A549 (cell line): ENCODE measurements around the gene ZRANB3. TPM values are rescaled to one million over a fixed set of nuclear protein-coding genes. Genes with fewer than 3 reads are reported as not detected.

ENCODE experiments used
- ATAC-seq, 2 experiments: fragments of 200-7000 bp in 1 of 2; fragments of >200 bp in 1 of 2; cut with Nextera tagmentation in 1 of 2; cut with Tn5 transposase in 1 of 2; 3 replicates each; pipeline versions ENCODE4 v1.8.0 to v1.9.1; 2018 to 2020; ENCODE audit warnings: mild to moderate bottlenecking in 1 of 2, moderate library complexity in 1 of 2
- CTCF ChIA-PET: fragments of 300-600 bp; sonication (Branson Sonifier 250); formaldehyde crosslinking; extraction: SDS; loops from one replicate; lab custom pipeline; 2021; ENCODE audit warnings: antibody characterized with exemption, inconsistent platforms; lab: Yijun Ruan, JAX
- POLR2A ChIA-PET: fragments of 350-600 bp; formaldehyde crosslinking; extraction: SDS; loops from one replicate; lab custom pipeline; 2021; ENCODE audit warnings: antibody characterized with exemption, inconsistent platforms; lab: Yijun Ruan, JAX
- DNase-seq, 2 experiments: peaks; one replicate each; pipeline versions ENCODE4 v3.0.0 to v3.0.0-alpha.2; 2011 to 2016; ENCODE audit warnings: low read depth in 1 of 2, low spot score in 1 of 2
- FAIRE-seq: peaks from 2 replicates; lab custom pipeline; 2011; peaks lifted over from hg19 to GRCh38; lab: Jason Lieb, UNC
- H3K27ac ChIP-seq, 2 experiments: fragments of >200 bp; sonication (Bioruptor Twin); formaldehyde crosslinking; 3 replicates each; pipeline ENCODE4 v1.5.1; 2016 to 2017
- H3K4me1 ChIP-seq: fragments of >200 bp; sonication (Bioruptor Twin); formaldehyde crosslinking; 3 replicates; pipeline ENCODE4 v1.6.1; 2016
- H3K4me2 ChIP-seq: fragments of >200 bp; sonication (Bioruptor Twin); formaldehyde crosslinking; 3 replicates; pipeline ENCODE4 v1.6.1; 2016
- H3K4me3 ChIP-seq: fragments of >200 bp; sonication (Bioruptor Twin); formaldehyde crosslinking; 3 replicates; pipeline ENCODE4 v1.5.1; 2016
- H3K9me3 ChIP-seq: fragments of >200 bp; sonication (Bioruptor Twin); formaldehyde crosslinking; 3 replicates; pipeline ENCODE4 v1.6.1; 2016
- BHLHE40 ChIP-seq: IDR thresholded peaks from 2 replicates; pipeline ENCODE4 v1.6.1; 2012; ENCODE audit warnings: low read depth, low read length, inconsistent platforms
- CHD2 ChIP-seq: fragments of 150-350 bp; IDR thresholded peaks from 2 replicates; pipeline ENCODE4 v1.6.1; 2014; ENCODE audit warnings: low read length; ENCODE audit not compliant: partially characterized antibody
- EHF ChIP-seq: fragments of 250-450 bp; sonication (Bioruptor Pico); IDR thresholded peaks from 2 replicates; pipeline ENCODE4 v1.5.0; 2020; ENCODE audit warnings: mild to moderate bottlenecking
- EP300 ChIP-seq, 2 experiments: fragments of >200 bp; sonication (Bioruptor Twin); formaldehyde crosslinking; IDR thresholded peaks; 2 replicates in 1 of 2; 3 replicates in 1 of 2; pipeline ENCODE4 v1.6.1; 2016 to 2017
- ESRRA ChIP-seq: fragments of 150-350 bp; IDR thresholded peaks from 2 replicates; pipeline ENCODE4 v1.6.1; 2014; ENCODE audit warnings: mild to moderate bottlenecking, low read length, borderline replicate concordance
- FOSB ChIP-seq: fragments of 250-450 bp; sonication (Bioruptor Pico); IDR thresholded peaks from 2 replicates; pipeline ENCODE4 v1.5.0; 2020; ENCODE audit warnings: mild to moderate bottlenecking, moderate library complexity
- FOXS1 ChIP-seq: fragments of 250-450 bp; sonication (Bioruptor Pico); IDR thresholded peaks from 2 replicates; pipeline ENCODE4 v1.5.0; 2020; ENCODE audit warnings: mild to moderate bottlenecking, moderate library complexity
- HOXB13 ChIP-seq: fragments of 250-450 bp; sonication (Bioruptor Pico); IDR thresholded peaks from 2 replicates; pipeline ENCODE4 v1.5.0; 2020; ENCODE audit warnings: low read depth, mild to moderate bottlenecking, moderate library complexity
- JUN ChIP-seq, 2 experiments: fragments of >200 bp; sonication (Bioruptor Twin); formaldehyde crosslinking; IDR thresholded peaks; 2 replicates in 1 of 2; 3 replicates in 1 of 2; pipeline ENCODE4 v1.6.1; 2016 to 2017
- JUNB ChIP-seq: fragments of >200 bp; sonication (Bioruptor Twin); formaldehyde crosslinking; IDR thresholded peaks from 2 replicates; pipeline ENCODE4 v1.6.1; 2016
- KDM5A ChIP-seq: fragments of 200-600 bp; sonication (generic); IDR thresholded peaks from 2 replicates; pipeline ENCODE4 v1.6.1; 2016; ENCODE audit warnings: antibody characterized with exemption, mild to moderate bottlenecking
- MYC ChIP-seq: IDR thresholded peaks from 2 replicates; pipeline ENCODE4 v1.6.1; 2012; ENCODE audit warnings: mild to moderate bottlenecking, inconsistent platforms, low read length, improper control_type of control experiment, borderline replicate concordance
- NPAS2 ChIP-seq: fragments of 250-450 bp; sonication (Bioruptor Pico); IDR thresholded peaks from 2 replicates; pipeline ENCODE4 v1.8.0; 2022; ENCODE audit warnings: mild to moderate bottlenecking, moderate library complexity, borderline replicate concordance
- POLR2A ChIP-seq: IDR thresholded peaks from 2 replicates; pipeline ENCODE4 v1.6.1; 2012; ENCODE audit warnings: mild to moderate bottlenecking, low read length
- POLR2AphosphoS2 ChIP-seq: conservative IDR thresholded peaks from 2 replicates; pipeline ENCODE4 v1.6.1; 2012; ENCODE audit warnings: low read length, improper control_type of control experiment, inconsistent platforms
- RAD21 ChIP-seq, 2 experiments: fragments of >200 bp in 1 of 2; sonication (Bioruptor Twin) in 1 of 2; formaldehyde crosslinking in 1 of 2; IDR thresholded peaks in 1 of 2; conservative IDR thresholded peaks in 1 of 2; 2 replicates in 1 of 2; 3 replicates in 1 of 2; pipeline ENCODE4 v1.6.1; 2012 to 2018; ENCODE audit warnings: inconsistent platforms in 1 of 2
- RNF2 ChIP-seq: fragments of 200-600 bp; sonication (generic); IDR thresholded peaks from 2 replicates; pipeline ENCODE4 v1.6.1; 2016; ENCODE audit warnings: low read depth, mild to moderate bottlenecking, antibody characterized with exemption, moderate library complexity, borderline replicate concordance
- SMC3 ChIP-seq: fragments of >200 bp; sonication (Bioruptor Twin); formaldehyde crosslinking; IDR thresholded peaks from 3 replicates; pipeline ENCODE4 v1.6.1; 2018; ENCODE audit warnings: inconsistent platforms
- ZC3H11A ChIP-seq: fragments of 450-650 bp; IDR thresholded peaks from 2 replicates; pipeline ENCODE4 v1.6.1; 2014; ENCODE audit warnings: antibody characterized with exemption, mild to moderate bottlenecking
- ZNF302 ChIP-seq: fragments of 250-450 bp; sonication (Bioruptor Pico); IDR thresholded peaks from 2 replicates; pipeline ENCODE4 v1.9.0; 2021; ENCODE audit warnings: inconsistent platforms, mild to moderate bottlenecking, moderate library complexity
- WGBS: methylation state at CpG from one replicate; pipeline ENCODE4 v1.1.6; 2017; ENCODE audit errors: missing lambda C conversion rate; 5-methylcytosine and 5-hydroxymethylcytosine counted together
- polyA plus RNA-seq, 4 experiments: library from polyadenylated mRNA; depleted of rRNA in 3 of 4; stranded (reverse); fragments of >200 nt; fragmentation: RNase III in 1 of 4; extraction: RNeasy Plus Mini Kit Qiagen cat#74134 plus additional on column Dnase treatment in 1 of 4; gene quantifications; 2 replicates in 3 of 4; 3 replicates in 1 of 4; pipeline ENCODE4 v1.2.3, GENCODE V29; 2011 to 2017
- TF ChIP-seq, protein P1 (sequence below): fragments of >200 bp; sonication (Bioruptor Twin); formaldehyde crosslinking; IDR thresholded peaks from 2 replicates; pipeline ENCODE4 v1.6.1; 2016
- TF ChIP-seq, protein P2 (sequence below): fragments of >200 bp; sonication (Bioruptor Twin); formaldehyde crosslinking; IDR thresholded peaks from 3 replicates; pipeline ENCODE4 v1.5.1; 2016

Gene ZRANB3
- polyA plus RNA-seq, 2 of the 4 experiments (the other 2 are of a cell fraction) = 6.2 to 12.4 TPM

DNA sequence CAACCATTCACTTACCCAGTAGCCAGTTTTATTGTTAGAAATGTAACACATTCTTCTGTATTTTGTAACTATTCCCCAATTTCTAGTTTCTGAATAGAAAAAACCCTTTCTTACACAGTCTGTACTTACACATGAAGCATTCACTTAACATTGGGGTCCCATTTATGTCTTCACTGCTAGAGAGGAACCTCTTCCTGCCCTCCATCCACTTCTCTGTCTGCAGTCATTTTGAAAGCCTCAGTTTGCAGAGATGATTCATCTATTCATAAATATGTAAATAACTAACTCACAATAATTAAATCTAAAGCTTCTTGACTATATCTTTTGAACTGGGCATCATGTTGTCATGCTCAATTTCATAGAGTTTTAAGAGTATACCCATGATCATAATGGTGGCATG lies 55.9 kb downstream of the ZRANB3 start:
- ATAC-seq = no peak
- no peak overlapping the region for H3K27ac ChIP-seq
- TF ChIP-seq SMC3 (no peak), KDM5A (no peak)
- TF ChIP-seq, all 56 proteins: peak for 0
- ChIA-PET CTCF (no interaction called here), POLR2A (no interaction called here)
- FAIRE-seq = no peak
- DNase-seq = no peak
- Histone ChIP-seq H3K4me3 (no peak overlapping the region), H3K4me2 (no peak overlapping the region), H3K9me3 (no peaks in the 10 kb centered on the region), H3K4me1 (no peaks in the 10 kb centered on the region)

DNA sequence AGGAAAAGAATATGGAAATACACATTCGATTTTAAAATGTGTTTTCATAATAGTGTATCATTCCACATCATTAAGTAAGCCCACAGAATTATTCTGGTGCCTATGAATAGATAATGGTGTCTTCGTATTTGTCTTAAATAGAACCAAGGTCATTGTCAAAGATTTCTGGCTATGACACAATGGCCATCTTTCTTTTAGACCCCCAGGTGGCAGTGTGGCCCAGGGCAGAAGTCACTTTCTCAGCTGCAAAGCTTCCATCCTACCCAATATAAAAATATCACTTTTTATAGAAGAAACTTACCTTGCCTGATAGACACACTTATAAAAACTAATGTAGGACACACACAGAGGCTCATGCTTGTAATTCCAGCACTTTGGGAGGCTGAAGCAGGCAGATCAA lies 57.5 kb downstream of the ZRANB3 start:
- no peak overlapping the region for H3K4me2 ChIP-seq
- no peak overlapping the region for H3K27ac ChIP-seq
- H3K4me3 ChIP-seq = no peak overlapping the region
- H3K4me1 ChIP-seq = no peaks in the 10 kb centered on the region
- ATAC-seq (peak; percentile 50 to 70; a peak in 2 of 6 replicates), DNase-seq (peak; percentile 3 to 27), FAIRE-seq (no peak)
- 34% methylated on average over 2 of the region's 2 CpGs for WGBS
- TF ChIP-seq JUN (IDR thresholded peaks at IDR 0.05) = no peak
- no peak for TF ChIP-seq BHLHE40
- peak; percentile 36 for TF ChIP-seq SMC3
- TF ChIP-seq FOSB (CRISPR knock-in tag) = no peak
- TF ChIP-seq RAD21 (conservative IDR thresholded peaks at IDR 0.05 in 1 of 2, IDR thresholded peaks at IDR 0.05 in 1 of 2) = peak; percentile 51 to 65
- no peak for TF ChIP-seq POLR2AphosphoS2
- TF ChIP-seq, protein P1, sequence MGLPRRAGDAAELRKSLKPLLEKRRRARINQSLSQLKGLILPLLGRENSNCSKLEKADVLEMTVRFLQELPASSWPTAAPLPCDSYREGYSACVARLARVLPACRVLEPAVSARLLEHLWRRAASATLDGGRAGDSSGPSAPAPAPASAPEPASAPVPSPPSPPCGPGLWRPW = no peak
- TF ChIP-seq, protein P2, sequence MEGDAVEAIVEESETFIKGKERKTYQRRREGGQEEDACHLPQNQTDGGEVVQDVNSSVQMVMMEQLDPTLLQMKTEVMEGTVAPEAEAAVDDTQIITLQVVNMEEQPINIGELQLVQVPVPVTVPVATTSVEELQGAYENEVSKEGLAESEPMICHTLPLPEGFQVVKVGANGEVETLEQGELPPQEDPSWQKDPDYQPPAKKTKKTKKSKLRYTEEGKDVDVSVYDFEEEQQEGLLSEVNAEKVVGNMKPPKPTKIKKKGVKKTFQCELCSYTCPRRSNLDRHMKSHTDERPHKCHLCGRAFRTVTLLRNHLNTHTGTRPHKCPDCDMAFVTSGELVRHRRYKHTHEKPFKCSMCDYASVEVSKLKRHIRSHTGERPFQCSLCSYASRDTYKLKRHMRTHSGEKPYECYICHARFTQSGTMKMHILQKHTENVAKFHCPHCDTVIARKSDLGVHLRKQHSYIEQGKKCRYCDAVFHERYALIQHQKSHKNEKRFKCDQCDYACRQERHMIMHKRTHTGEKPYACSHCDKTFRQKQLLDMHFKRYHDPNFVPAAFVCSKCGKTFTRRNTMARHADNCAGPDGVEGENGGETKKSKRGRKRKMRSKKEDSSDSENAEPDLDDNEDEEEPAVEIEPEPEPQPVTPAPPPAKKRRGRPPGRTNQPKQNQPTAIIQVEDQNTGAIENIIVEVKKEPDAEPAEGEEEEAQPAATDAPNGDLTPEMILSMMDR = peak; percentile 50
- no peak for TF ChIP-seq ZC3H11A
- TF ChIP-seq, all 56 proteins: peak for 3
- H3K9me3 ChIP-seq = no peaks in the 10 kb centered on the region
- ChIA-PET CTCF (interaction anchor here (0.6 to 3.1 kb wide), 9 partner anchors 12 to 324 kb away, joined by 3 to 15 read pairs (median 3); no protein-coding TSS in a partner anchor), POLR2A (no interaction called here)

DNA sequence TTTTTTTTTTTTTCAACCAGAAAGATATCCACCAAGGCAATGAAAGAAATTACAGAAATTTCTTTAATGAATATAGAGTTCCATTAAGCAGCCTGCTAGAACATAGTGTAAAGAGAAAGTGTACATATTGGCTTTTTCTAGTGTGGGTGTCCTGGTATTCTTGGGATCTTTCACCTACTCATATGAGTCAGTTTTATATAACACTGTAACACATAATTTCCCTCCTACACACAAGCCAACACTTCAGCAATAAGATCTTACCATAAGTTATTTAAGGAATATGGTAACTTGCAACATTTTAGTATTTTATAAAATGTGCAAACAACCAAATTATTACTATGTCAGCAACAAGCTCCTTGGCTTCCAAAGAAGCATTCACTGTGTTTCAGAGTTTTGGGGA lies 59.9 kb downstream of the ZRANB3 start:
- H3K4me1 ChIP-seq = no peaks in the 10 kb centered on the region
- H3K27ac ChIP-seq = no peak overlapping the region
- FAIRE-seq = no peak
- no peak for ATAC-seq
- no peak for DNase-seq
- H3K4me3 ChIP-seq = no peak overlapping the region
- no peaks in the 10 kb centered on the region for H3K9me3 ChIP-seq
- TF ChIP-seq JUN (IDR thresholded peaks at IDR 0.05) (no peak), FOSB (CRISPR knock-in tag) (no peak), POLR2A (no peak), MYC (no peak), FOXS1 (CRISPR knock-in tag) (no peak), CHD2 (no peak), HOXB13 (CRISPR knock-in tag) (no peak), ZNF302 (no peak), NPAS2 (no peak), EHF (no peak), EP300 (IDR thresholded peaks at IDR 0.05) (no peak), ESRRA (no peak), KDM5A (no peak), RNF2 (no peak), JUNB (no peak)
- no peak overlapping the region for H3K4me2 ChIP-seq
- CTCF ChIA-PET = interaction anchor here (0.8 kb wide), 1 partner anchor 128 kb away, joined by 3 read pairs; no protein-coding TSS in a partner anchor
- POLR2A ChIA-PET = no interaction called here

DNA sequence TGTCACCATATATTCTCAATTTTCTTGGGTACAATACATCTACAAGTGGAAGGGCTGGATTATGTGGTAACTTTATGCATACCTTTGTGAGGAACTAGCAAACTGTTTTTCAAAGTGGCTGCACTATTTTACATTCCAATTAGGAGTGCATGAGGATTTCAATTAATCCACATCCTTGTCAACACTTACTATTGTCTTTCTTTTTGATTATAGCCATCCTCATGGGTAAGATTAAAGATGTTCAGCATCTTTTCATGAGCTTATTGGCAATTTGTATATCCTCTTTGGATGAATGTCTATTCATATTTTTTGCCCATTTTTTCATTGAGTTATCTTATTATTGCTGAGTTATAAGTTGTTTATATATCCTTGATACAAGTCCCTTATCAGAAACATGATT lies 73.7 kb downstream of the ZRANB3 start:
- POLR2A ChIA-PET = no interaction called here
- CTCF ChIA-PET = no interaction called here

More for the DNA sequence above, 73.7 kb downstream of the ZRANB3 start:
- no peak for DNase-seq
- no peak for FAIRE-seq
- Histone ChIP-seq H3K4me1 (no peaks in the 10 kb centered on the region), H3K9me3 (0 out of 3 replicates have a peak, but pooled peaks cover 6% of the 10 kb centered on the region), H3K4me2 (no peak overlapping the region), H3K4me3 (no peak overlapping the region), H3K27ac (no peak overlapping the region)
- no peak for TF ChIP-seq NPAS2
- TF ChIP-seq SMC3 = no peak
- ATAC-seq = no peak
